BE2C (cell line): ENCODE results near the gene NRDC.

ENCODE experiments used
- DNase-seq: peaks from one replicate; pipeline ENCODE4 v3.0.0-alpha.2; 2020
- H3K27me3 ChIP-seq: fragments of 250-450 bp; sonication (Bioruptor Pico); 2 replicates; pipeline ENCODE4 v1.5.1; 2020; ENCODE audit warnings: mild to moderate bottlenecking
- H3K36me3 ChIP-seq: fragments of 250-450 bp; sonication (Bioruptor Pico); 2 replicates; pipeline ENCODE4 v1.5.1; 2020; ENCODE audit warnings: mild to moderate bottlenecking
- H3K4me1 ChIP-seq: fragments of 250-450 bp; sonication (Bioruptor Pico); 2 replicates; pipeline ENCODE4 v1.5.1; 2020
- H3K4me3 ChIP-seq: 2 replicates; pipeline ENCODE4 v1.5.1; 2011; ENCODE audit warnings: low read depth, low read length
- H3K9me3 ChIP-seq: fragments of 250-450 bp; sonication (Bioruptor Pico); 2 replicates; pipeline ENCODE4 v1.5.1; 2020
- TF ChIP-seq, protein P1 (sequence below): IDR thresholded peaks from 2 replicates; pipeline ENCODE4 v1.5.1; 2012; ENCODE audit warnings: mild to moderate bottlenecking, low read depth, low read length

The NRDC gene

DNA sequence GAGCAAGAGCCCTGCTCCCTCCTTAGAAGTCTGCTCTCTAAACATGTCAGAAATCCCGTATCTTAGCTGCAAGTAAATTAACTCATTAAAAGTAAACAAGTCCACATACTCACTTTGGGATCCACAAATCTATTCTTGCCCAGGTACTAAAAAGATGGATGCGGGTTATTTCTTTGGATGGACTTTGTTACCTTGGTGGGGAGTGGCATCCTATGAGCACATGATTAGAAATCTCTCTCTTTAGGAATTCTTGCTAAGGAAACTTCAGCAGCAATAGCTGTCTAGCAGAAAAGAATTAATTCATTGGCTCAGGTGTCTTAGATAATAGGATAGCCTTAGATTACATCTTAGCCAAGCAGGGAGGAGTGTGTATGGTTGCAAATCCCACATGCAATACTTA is 25.2 kb downstream of the NRDC start:
- DNase-seq = no peak
- no peaks in the 10 kb centered on the region for H3K9me3 ChIP-seq
- no peaks in the 10 kb centered on the region for H3K4me1 ChIP-seq
- TF ChIP-seq, protein P1, sequence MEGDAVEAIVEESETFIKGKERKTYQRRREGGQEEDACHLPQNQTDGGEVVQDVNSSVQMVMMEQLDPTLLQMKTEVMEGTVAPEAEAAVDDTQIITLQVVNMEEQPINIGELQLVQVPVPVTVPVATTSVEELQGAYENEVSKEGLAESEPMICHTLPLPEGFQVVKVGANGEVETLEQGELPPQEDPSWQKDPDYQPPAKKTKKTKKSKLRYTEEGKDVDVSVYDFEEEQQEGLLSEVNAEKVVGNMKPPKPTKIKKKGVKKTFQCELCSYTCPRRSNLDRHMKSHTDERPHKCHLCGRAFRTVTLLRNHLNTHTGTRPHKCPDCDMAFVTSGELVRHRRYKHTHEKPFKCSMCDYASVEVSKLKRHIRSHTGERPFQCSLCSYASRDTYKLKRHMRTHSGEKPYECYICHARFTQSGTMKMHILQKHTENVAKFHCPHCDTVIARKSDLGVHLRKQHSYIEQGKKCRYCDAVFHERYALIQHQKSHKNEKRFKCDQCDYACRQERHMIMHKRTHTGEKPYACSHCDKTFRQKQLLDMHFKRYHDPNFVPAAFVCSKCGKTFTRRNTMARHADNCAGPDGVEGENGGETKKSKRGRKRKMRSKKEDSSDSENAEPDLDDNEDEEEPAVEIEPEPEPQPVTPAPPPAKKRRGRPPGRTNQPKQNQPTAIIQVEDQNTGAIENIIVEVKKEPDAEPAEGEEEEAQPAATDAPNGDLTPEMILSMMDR = no peak
- no peaks in the 10 kb centered on the region for H3K36me3 ChIP-seq
- no peak overlapping the region for H3K4me3 ChIP-seq
- no peaks in the 10 kb centered on the region for H3K27me3 ChIP-seq

DNA sequence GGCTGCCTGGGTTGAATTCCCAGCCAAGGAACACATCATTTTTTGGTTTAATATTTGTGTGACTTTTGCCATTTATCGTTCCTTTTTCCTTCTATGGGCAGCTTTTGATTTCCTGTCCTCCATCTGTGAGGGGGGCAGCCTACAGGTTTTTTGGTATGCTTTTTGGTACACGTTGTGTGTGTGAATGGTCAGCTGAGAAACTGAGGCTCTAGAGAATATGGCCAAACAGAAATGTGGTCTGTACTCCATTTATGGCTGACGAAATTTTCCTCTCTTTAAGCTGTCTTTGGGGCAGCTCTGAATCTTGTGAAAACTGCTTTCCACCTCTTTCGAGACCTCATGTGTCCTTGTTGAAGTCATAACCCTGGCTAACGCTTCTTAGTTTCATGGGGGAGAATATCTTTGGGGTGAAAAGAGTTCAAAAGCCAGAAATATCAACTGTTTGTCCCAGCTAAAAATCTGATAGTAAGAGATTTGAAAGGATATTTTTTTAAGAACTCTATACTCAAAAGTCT is 26.6 kb downstream of the NRDC start:
- H3K9me3 ChIP-seq = no peaks in the 10 kb centered on the region
- H3K36me3 ChIP-seq = no peaks in the 10 kb centered on the region
- H3K4me3 ChIP-seq = no peak overlapping the region
- TF ChIP-seq, protein P1 = no peak
- no peak for DNase-seq
- H3K27me3 ChIP-seq = no peaks in the 10 kb centered on the region
- no peaks in the 10 kb centered on the region for H3K4me1 ChIP-seq

DNA sequence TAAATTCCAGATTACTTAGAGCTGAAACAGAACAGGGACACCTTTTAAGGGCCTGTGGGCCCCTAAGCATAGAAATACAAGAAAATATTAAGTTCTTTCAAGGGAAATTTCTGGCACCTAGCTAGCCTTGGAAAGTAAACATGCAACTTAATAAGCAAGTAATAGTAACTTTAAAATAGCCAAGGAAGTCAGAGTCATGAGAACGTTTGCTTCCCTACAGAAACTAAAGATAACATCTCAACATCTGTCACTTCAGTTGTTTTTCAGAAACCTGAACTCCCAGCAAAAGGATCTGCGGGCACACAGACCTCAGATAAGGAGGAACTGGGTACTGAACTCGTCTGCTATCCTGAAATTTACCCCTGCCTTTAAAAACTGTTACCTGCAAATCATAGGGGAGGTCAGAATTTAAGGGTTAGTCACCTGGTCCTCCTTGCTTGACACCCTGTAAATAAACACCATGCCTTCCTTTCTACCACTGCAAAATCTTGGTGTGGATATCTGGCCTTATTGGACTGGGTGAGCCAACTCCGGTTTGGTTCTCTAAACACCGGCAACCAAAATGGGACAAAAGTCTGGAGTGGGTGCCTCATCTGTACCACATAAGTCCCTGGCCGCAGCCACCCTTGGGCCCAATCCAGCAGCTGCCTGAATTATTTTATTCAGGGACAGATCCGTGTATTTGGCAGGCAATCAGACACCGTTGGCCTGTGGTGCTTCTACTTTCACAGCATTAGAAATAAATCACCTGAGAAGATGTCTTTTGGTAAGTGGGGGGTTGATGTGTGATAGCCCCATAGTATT is 27.9 kb downstream of the NRDC start:
- Histone ChIP-seq H3K4me3 (no peak overlapping the region), H3K4me1 (no peaks in the 10 kb centered on the region), H3K36me3 (no peaks in the 10 kb centered on the region), H3K27me3 (no peaks in the 10 kb centered on the region), H3K9me3 (no peaks in the 10 kb centered on the region)
- TF ChIP-seq, protein P1 = no peak
- DNase-seq = no peak

DNA sequence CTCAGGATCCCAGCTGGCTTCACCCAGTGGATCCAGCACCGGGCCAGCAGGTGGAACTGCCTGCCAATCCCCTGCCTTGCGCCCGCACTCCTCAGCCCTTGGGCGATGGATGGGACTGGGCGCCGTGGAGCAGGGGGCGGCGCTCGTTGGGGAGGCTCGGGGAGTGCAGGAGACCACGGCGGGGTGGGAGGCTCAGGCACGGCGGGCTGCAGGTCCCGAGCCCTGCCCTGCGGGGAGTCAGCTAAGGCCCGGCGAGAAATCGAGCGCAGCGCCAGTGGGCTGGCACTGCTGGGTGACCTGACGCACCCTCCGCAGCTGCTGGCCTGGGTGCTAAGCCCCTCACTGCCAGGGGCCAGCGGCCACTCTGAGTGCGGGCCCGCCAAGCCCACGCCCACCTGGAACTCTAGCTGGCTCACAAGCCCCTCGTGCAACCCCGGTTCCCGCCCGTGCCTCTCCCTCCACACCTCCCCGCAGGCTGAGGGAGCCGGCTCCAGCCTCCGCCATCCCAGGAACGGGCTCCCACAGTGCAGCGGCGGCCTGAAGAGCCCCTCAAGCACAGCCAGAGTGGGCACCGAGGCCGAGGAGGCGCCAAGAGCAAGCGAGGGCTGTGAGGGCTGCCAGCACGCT is 31.1 kb downstream of the NRDC start:
- H3K9me3 ChIP-seq = no peaks in the 10 kb centered on the region
- H3K27me3 ChIP-seq = no peaks in the 10 kb centered on the region
- H3K4me1 ChIP-seq = no peaks in the 10 kb centered on the region
- TF ChIP-seq, protein P1 = no peak
- no peaks in the 10 kb centered on the region for H3K36me3 ChIP-seq
- no peak overlapping the region for H3K4me3 ChIP-seq
- no peak for DNase-seq

DNA sequence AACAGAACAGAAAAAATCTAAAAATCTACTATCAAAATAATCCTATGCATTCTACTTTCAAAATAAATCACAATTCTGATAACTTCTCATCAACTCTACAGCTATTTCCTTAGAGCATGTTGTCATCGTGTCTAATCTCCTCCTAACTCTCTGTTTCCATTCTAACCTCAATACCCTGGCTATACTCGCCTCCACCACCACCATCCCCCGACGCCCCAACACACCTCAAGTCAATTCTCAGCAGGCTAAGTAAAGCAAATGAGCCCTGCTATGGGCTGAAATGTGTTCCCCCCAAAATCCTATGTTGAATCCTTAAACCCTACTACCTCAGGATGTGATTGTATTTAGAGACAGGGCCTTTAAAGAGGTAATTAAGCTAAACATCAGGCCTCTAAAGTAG is 34.6 kb downstream of the NRDC start:
- Histone ChIP-seq H3K36me3 (no peaks in the 10 kb centered on the region), H3K4me1 (no peaks in the 10 kb centered on the region), H3K27me3 (no peaks in the 10 kb centered on the region), H3K9me3 (no peaks in the 10 kb centered on the region), H3K4me3 (no peak overlapping the region)
- no peak for DNase-seq
- TF ChIP-seq, protein P1 = no peak

DNA sequence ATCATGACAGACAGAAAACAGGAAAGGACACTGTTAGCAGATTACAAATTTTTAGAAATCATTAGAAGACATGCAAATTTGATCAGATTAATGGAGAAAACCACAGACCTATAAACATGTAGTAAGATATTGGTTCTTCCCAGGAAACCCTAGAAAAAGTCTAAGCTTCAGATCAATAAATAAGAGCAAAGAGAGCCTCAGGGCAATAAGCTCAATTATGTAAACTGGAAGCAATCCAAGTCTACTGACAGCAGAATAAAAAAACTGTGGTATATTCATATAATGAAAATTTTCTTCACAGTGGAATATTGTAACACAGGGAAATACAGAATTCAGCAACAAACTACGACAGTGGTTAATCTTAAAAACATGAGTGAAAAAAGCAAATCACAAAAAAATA is 36.3 kb downstream of the NRDC start:
- no peaks in the 10 kb centered on the region for H3K4me1 ChIP-seq
- no peak for DNase-seq

More for the DNA sequence above, 36.3 kb downstream of the NRDC start:
- no peaks in the 10 kb centered on the region for H3K9me3 ChIP-seq
- H3K4me3 ChIP-seq = no peak overlapping the region
- TF ChIP-seq, protein P1 = no peak
- no peaks in the 10 kb centered on the region for H3K27me3 ChIP-seq
- no peaks in the 10 kb centered on the region for H3K36me3 ChIP-seq
